Esophagus muscularis mucosa (tissue), 4 donors: ENCODE results near the gene PTPRK. TPM values are rescaled to one million over a fixed set of nuclear protein-coding genes. Genes with fewer than 3 reads are reported as not detected.

Experiments
- DNase-seq: peaks from one replicate; pipeline ENCODE4 v3.0.0-alpha.2; 2017; ENCODE audit errors: extremely low spot score
- H3K27ac ChIP-seq, 4 donors: fragments of 200-600 bp; sonication (generic); replicated peaks in 1 of 4; 1 replicate in 3 of 4; 2 replicates in 1 of 4; pipeline ENCODE4 v1.5.1; 2016 to 2019; ENCODE audit warnings: mild to moderate bottlenecking in 1 of 4
- H3K27me3 ChIP-seq, 4 donors: fragments of 200-600 bp; sonication (generic); one replicate each; pipeline versions ENCODE4 v1.5.1 to v1.6.0; 2016 to 2019
- H3K36me3 ChIP-seq, 4 donors: fragments of 200-600 bp; sonication (generic); one replicate each; pipeline ENCODE4 v1.5.1; 2016 to 2019
- H3K4me1 ChIP-seq, 4 donors: fragments of 200-600 bp; sonication (generic); one replicate each; pipeline ENCODE4 v1.5.1; 2016 to 2019
- H3K4me3 ChIP-seq, 4 donors: fragments of 200-600 bp; sonication (generic); 1 replicate in 2 of 4; 2 replicates in 2 of 4; pipeline ENCODE4 v1.5.1; 2016 to 2019; ENCODE audit warnings: mild to moderate bottlenecking in 4 of 4, moderate library complexity in 1 of 4
- H3K9me3 ChIP-seq, 4 donors: fragments of 200-600 bp; sonication (generic); 1 replicate in 3 of 4; 2 replicates in 1 of 4; pipeline ENCODE4 v1.5.1; 2016 to 2019
- EP300 ChIP-seq: sonication (generic); formaldehyde crosslinking; IDR thresholded peaks from one replicate; pipeline ENCODE4 v1.6.1; 2017; ENCODE audit warnings: antibody characterized with exemption
- POLR2A ChIP-seq: fragments of 450-650 bp; IDR thresholded peaks from one replicate; pipeline ENCODE4 v1.6.1; 2017; ENCODE audit warnings: antibody characterized with exemption, moderate library complexity, mild to moderate bottlenecking, low read depth
- POLR2AphosphoS5 ChIP-seq, 2 donors: sonication (generic); formaldehyde crosslinking; IDR thresholded peaks; one replicate each; pipeline ENCODE4 v1.6.1; 2017; ENCODE audit warnings: antibody characterized with exemption in 2 of 2
- WGBS: methylation state at CpG from one replicate; pipeline ENCODE4 v1.1.5; 2018; 5-methylcytosine and 5-hydroxymethylcytosine counted together
- intact Hi-C: fragments of 100-400 bp; cut with DNase I; formaldehyde crosslinking; loops from one replicate; pipeline ENCODE4 v1.15.1; 2023
- total RNA-seq, 4 donors: library from RNA; depleted of rRNA; stranded (reverse); fragments of >200 nt; gene quantifications; one replicate each; pipeline versions ENCODE4 v1.1.0 to v1.2.1, GENCODE V29; 2016
- TF ChIP-seq, protein P1 (sequence below), 3 experiments: fragments of 200-600 bp in 2 of 3; fragments of 450-650 bp in 1 of 3; sonication (generic) in 2 of 3; IDR thresholded peaks; one replicate each; pipeline ENCODE4 v1.5.1; 2017 to 2019; ENCODE audit warnings: antibody characterized with exemption in 3 of 3, mild to moderate bottlenecking in 2 of 3, moderate library complexity in 1 of 3

The PTPRK gene
- total RNA-seq, 4 donors from 2014 or later: 36.8 to 53.1 (median 43.8) TPM

DNA sequence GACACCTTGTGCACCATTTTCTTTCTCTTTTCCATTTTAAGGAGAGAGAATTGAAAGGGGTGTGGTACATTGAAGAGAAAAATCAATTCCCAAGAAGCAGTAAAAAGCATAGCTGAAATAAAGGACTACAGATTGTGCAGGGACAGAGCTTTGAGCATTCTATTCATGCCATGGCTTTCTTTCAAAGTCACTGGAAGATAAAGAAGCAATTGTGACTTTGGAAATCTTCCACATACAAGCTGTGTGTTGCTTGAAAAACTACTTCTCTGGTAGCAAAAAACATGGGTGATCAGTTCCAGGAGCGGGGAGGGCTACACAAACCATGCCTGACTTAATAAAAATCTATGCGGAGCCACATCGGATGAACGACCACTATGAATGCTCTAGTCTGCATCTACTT lies 389.4 kb downstream of the PTPRK start:
- DNase-seq: no peak
- Histone ChIP-seq H3K4me3 (no peak overlapping the region), H3K27me3 (no peaks in the 10 kb centered on the region), H3K27ac (no peak overlapping the region), H3K4me1 (peaks cover 4 to 27% (median 25%) of the 10 kb centered on the region in 4 donors), H3K9me3 (no peaks in the 10 kb centered on the region), H3K36me3 (no peaks in the 10 kb centered on the region)
- WGBS: 78% methylated on average over 4 of the region's 4 CpGs
- intact Hi-C loops: no loop called here
- TF ChIP-seq POLR2AphosphoS5 (IDR thresholded peaks at IDR 0.05) (no peak), EP300 (no peak), POLR2A (no peak)
- TF ChIP-seq, protein P1, sequence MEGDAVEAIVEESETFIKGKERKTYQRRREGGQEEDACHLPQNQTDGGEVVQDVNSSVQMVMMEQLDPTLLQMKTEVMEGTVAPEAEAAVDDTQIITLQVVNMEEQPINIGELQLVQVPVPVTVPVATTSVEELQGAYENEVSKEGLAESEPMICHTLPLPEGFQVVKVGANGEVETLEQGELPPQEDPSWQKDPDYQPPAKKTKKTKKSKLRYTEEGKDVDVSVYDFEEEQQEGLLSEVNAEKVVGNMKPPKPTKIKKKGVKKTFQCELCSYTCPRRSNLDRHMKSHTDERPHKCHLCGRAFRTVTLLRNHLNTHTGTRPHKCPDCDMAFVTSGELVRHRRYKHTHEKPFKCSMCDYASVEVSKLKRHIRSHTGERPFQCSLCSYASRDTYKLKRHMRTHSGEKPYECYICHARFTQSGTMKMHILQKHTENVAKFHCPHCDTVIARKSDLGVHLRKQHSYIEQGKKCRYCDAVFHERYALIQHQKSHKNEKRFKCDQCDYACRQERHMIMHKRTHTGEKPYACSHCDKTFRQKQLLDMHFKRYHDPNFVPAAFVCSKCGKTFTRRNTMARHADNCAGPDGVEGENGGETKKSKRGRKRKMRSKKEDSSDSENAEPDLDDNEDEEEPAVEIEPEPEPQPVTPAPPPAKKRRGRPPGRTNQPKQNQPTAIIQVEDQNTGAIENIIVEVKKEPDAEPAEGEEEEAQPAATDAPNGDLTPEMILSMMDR (IDR thresholded peaks at IDR 0.05): no peak

DNA sequence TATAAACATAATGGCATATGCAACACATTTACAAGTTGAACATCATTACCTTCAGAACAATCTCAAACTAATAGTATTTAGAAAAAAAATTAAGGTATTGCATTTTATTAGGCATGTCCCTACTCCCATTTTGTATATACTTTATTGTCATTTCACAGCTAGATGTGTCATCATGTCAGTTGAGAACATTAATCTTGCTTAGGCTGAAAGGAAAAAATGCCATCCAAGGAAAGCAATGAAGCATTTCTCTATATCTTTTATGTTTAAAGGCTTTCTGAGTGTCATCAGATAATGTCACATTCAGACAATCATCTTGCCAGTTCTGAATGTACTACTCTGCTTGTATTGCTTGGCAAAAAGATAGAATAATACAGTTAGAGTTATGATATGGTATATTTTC lies 390.7 kb downstream of the PTPRK start:
- no peaks in the 10 kb centered on the region for H3K9me3 ChIP-seq
- TF ChIP-seq EP300 (no peak), POLR2A (no peak), POLR2AphosphoS5 (IDR thresholded peaks at IDR 0.05) (no peak)
- TF ChIP-seq, protein P1 (IDR thresholded peaks at IDR 0.05): no peak
- no peak overlapping the region for H3K27ac ChIP-seq
- no peak overlapping the region for H3K4me3 ChIP-seq
- intact Hi-C loops: no loop called here
- no peaks in the 10 kb centered on the region for H3K36me3 ChIP-seq
- H3K27me3 ChIP-seq: no peaks in the 10 kb centered on the region
- peaks cover 4 to 27% (median 25%) of the 10 kb centered on the region in 4 donors for H3K4me1 ChIP-seq
- no peak for DNase-seq

DNA sequence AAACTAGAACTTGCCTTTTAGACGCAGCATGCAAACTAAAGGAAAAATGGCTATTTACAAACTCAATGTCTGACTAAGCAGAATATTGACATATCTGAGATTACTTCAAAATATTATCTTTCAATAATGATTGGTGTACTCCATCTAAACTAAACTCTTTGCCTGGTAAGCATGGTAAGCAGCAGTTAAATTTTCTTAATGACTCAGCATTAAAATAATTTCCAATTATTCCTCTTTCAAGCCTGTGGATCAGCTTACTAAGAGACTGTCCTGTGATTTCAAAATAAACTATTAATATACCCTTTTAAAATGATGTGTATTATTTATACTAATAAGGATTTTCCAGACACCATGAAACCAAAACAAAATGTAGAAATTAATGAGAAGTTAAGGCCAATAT lies 392.7 kb downstream of the PTPRK start:
- Histone ChIP-seq H3K27me3 (no peaks in the 10 kb centered on the region), H3K9me3 (no peaks in the 10 kb centered on the region), H3K4me1 (peaks cover 4 to 27% (median 25%) of the 10 kb centered on the region in 4 donors), H3K4me3 (no peak overlapping the region), H3K27ac (no peak overlapping the region), H3K36me3 (no peaks in the 10 kb centered on the region)
- intact Hi-C loops: no loop called here
- DNase-seq: no peak
- no peak for TF ChIP-seq POLR2A
- WGBS: 96% methylated on average over 1 of the region's 1 CpG

DNA sequence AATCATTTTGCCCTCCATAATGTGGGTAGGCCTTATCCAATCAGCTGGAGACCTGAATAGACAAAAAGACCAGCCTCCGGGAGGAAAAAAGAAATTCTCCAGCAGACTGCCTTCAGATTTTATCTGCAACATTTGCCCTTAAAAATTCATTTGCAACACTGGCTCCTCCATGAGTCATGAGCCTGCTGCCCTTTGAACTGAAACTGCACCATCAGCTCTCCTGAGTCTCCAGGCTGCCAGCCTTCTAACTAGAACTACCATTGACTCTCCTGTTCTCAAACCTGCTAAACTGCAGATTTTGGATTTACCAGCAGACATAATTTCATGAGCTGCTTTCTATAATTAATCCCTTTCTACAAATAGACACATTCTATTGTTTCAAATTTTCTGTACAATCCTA lies 395.7 kb downstream of the PTPRK start:
- no peaks in the 10 kb centered on the region for H3K27me3 ChIP-seq
- no peak for DNase-seq
- H3K4me1 ChIP-seq: peaks cover 0 to 2% (median under 1%) of the 10 kb centered on the region in 4 donors
- H3K36me3 ChIP-seq: no peaks in the 10 kb centered on the region
- TF ChIP-seq EP300: no peak
- no peak for TF ChIP-seq POLR2A
- no peak for TF ChIP-seq POLR2AphosphoS5 (IDR thresholded peaks at IDR 0.05)
- TF ChIP-seq, protein P1 (IDR thresholded peaks at IDR 0.05): no peak
- no peaks in the 10 kb centered on the region for H3K9me3 ChIP-seq
- intact Hi-C loops: no loop called here
- no peak overlapping the region for H3K27ac ChIP-seq
- 90% methylated on average over 1 of the region's 1 CpG for WGBS
- H3K4me3 ChIP-seq: no peak overlapping the region

DNA sequence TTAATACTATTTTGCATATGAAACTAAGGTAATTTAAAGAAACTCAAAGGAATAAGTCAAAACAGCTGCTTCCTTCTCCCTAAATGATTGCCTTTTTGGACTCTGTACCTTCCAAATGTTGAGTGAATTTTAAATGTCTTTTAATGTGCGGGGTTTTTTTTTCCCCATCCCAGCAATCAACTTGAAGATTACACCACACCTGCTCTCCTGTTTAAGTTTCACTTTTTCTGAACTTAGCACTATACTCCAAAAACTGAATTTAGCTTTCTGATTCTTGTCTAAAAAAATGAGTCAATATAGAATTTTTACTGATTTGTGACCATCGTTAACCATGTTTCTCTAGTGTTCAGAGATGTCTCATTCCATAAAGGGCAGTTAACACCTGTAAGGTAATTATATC lies 398.8 kb downstream of the PTPRK start:
- no peaks in the 10 kb centered on the region for H3K4me1 ChIP-seq
- no peak for DNase-seq
- H3K36me3 ChIP-seq: no peaks in the 10 kb centered on the region
- TF ChIP-seq, protein P1 (IDR thresholded peaks at IDR 0.05): no peak
- no peak for TF ChIP-seq POLR2A
- no peak for TF ChIP-seq EP300
- TF ChIP-seq POLR2AphosphoS5 (IDR thresholded peaks at IDR 0.05): no peak
- 93% methylated on average over 2 of the region's 2 CpGs for whole genome bisulfite sequencing
- intact Hi-C loops: no loop called here
- H3K27me3 ChIP-seq: no peaks in the 10 kb centered on the region
- H3K27ac ChIP-seq: no peak overlapping the region
- H3K9me3 ChIP-seq: no peaks in the 10 kb centered on the region
- no peak overlapping the region for H3K4me3 ChIP-seq
